ENCODE results near the gene BNC2.

GRCh38 chr9:16709924-16710323, 160.5 kb downstream of the BNC2 start:
- no peak for TF ChIP-seq POLR2AphosphoS5 (IDR thresholded peaks at IDR 0.05)
- TF ChIP-seq, protein P1, sequence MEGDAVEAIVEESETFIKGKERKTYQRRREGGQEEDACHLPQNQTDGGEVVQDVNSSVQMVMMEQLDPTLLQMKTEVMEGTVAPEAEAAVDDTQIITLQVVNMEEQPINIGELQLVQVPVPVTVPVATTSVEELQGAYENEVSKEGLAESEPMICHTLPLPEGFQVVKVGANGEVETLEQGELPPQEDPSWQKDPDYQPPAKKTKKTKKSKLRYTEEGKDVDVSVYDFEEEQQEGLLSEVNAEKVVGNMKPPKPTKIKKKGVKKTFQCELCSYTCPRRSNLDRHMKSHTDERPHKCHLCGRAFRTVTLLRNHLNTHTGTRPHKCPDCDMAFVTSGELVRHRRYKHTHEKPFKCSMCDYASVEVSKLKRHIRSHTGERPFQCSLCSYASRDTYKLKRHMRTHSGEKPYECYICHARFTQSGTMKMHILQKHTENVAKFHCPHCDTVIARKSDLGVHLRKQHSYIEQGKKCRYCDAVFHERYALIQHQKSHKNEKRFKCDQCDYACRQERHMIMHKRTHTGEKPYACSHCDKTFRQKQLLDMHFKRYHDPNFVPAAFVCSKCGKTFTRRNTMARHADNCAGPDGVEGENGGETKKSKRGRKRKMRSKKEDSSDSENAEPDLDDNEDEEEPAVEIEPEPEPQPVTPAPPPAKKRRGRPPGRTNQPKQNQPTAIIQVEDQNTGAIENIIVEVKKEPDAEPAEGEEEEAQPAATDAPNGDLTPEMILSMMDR (IDR thresholded peaks at IDR 0.05), result no peak
- no peak for TF ChIP-seq POLR2A (IDR thresholded peaks at IDR 0.05)
- no peak for TF ChIP-seq EP300 (IDR thresholded peaks at IDR 0.05)
